H1 (cell line): ENCODE measurements around the gene CNFN. TPM values are rescaled to one million over a fixed set of nuclear protein-coding genes. Genes with fewer than 3 reads are reported as not detected.
A peak's percentile ranks its signal among the peaks of the same experiment; 100 is the strongest.

Experiments used
- CTCF ChIA-PET: fragments of 300-600 bp; sonication (Branson Sonifier 250); formaldehyde crosslinking; loops from one replicate; lab custom pipeline; 2021; ENCODE audit not compliant: partially characterized antibody; lab: Charles Lee
- POLR2A ChIA-PET: fragments of 300-600 bp; sonication (Branson Sonifier 250); formaldehyde crosslinking; loops from one replicate; lab custom pipeline; 2021; ENCODE audit warnings: inconsistent platforms; ENCODE audit not compliant: partially characterized antibody; lab: Charles Lee
- DNase-seq, 2 experiments: peaks; one replicate each; pipeline versions ENCODE4 v3.0.0 to v3.0.0-alpha.2; 2010 to 2022; ENCODE audit warnings: low spot score in 2 of 2, low read depth in 1 of 2, mixed read lengths in 1 of 2
- FAIRE-seq: peaks from 2 replicates; lab custom pipeline; 2011; peaks lifted over from hg19 to GRCh38; lab: Jason Lieb, UNC
- H2AFZ ChIP-seq: 2 replicates; pipeline ENCODE4 v1.8.1; 2012; ENCODE audit warnings: low read length, inconsistent platforms
- H2AK5ac ChIP-seq: 2 replicates; pipeline ENCODE4 v1.6.1; 2013; ENCODE audit warnings: low read depth, low read length
- H2BK120ac ChIP-seq: replicated peaks from 2 replicates; pipeline ENCODE3; 2013; ENCODE audit warnings: low read depth, low read length, inconsistent platforms
- H2BK12ac ChIP-seq: 2 replicates; pipeline ENCODE4 v1.6.1; 2013; ENCODE audit warnings: low read depth, low read length
- H2BK15ac ChIP-seq: 2 replicates; pipeline ENCODE4 v1.6.1; 2013; ENCODE audit warnings: low read length
- H2BK20ac ChIP-seq: 2 replicates; pipeline ENCODE4 v1.6.1; 2013; ENCODE audit warnings: low read length
- H2BK5ac ChIP-seq: 2 replicates; pipeline ENCODE4 v1.6.1; 2013; ENCODE audit warnings: low read depth, low read length
- H3K14ac ChIP-seq: 2 replicates; pipeline ENCODE4 v1.6.1; 2013; ENCODE audit warnings: inconsistent platforms; ENCODE audit not compliant: insufficient read length
- H3K18ac ChIP-seq: 2 replicates; pipeline ENCODE4 v1.6.1; 2013; ENCODE audit warnings: low read length; ENCODE audit errors: extremely low read depth
- H3K23ac ChIP-seq: 2 replicates; pipeline ENCODE4 v1.6.1; 2013; ENCODE audit warnings: inconsistent platforms; ENCODE audit not compliant: insufficient read length
- H3K23me2 ChIP-seq: 2 replicates; pipeline ENCODE4 v1.6.1; 2013; ENCODE audit warnings: low read depth, low read length
- H3K27ac ChIP-seq: 2 replicates; pipeline ENCODE4 v1.6.1; 2011; ENCODE audit warnings: low read depth, low read length, inconsistent platforms
- H3K27me3 ChIP-seq, 4 experiments: replicated peaks in 1 of 4; 1 replicate in 1 of 4; 2 replicates in 3 of 4; pipeline versions ENCODE4 v1.6.1 to v1.8.1; 2011 to 2013; ENCODE audit warnings: low read length in 3 of 4, mild to moderate bottlenecking in 3 of 4, inconsistent platforms in 2 of 4, mixed read lengths in 2 of 4, moderate library complexity in 1 of 4; ENCODE audit not compliant: control insufficient read depth in 3 of 4, insufficient read depth in 3 of 4; ENCODE audit errors: extremely low read depth in 1 of 4
- H3K36me3 ChIP-seq, 4 experiments: 2 replicates each; pipeline versions ENCODE4 v1.6.1 to v1.8.1; 2011 to 2013; ENCODE audit warnings: mild to moderate bottlenecking in 4 of 4, low read length in 3 of 4, moderate library complexity in 2 of 4, control low read depth in 1 of 4, inconsistent platforms in 1 of 4; ENCODE audit not compliant: insufficient read depth in 4 of 4, control insufficient read depth in 2 of 4
- H3K4ac ChIP-seq: replicated peaks from 2 replicates; pipeline ENCODE3; 2013; ENCODE audit warnings: low read length, low read depth, mixed read lengths, inconsistent platforms; ENCODE audit not compliant: insufficient read length
- H3K4me1 ChIP-seq, 4 experiments: replicated peaks in 1 of 4; 1 replicate in 1 of 4; 2 replicates in 3 of 4; pipeline versions ENCODE4 v1.6.1 to v1.8.1; 2011 to 2013; ENCODE audit warnings: low read length in 3 of 4, inconsistent platforms in 2 of 4, mixed read lengths in 1 of 4; ENCODE audit not compliant: insufficient read depth in 4 of 4, control insufficient read depth in 3 of 4
- H3K4me2 ChIP-seq, 2 experiments: 2 replicates each; pipeline versions ENCODE4 v1.6.1 to v1.8.1; 2011 to 2013; ENCODE audit warnings: low read depth in 2 of 2, low read length in 2 of 2, control low read depth in 1 of 2, inconsistent platforms in 1 of 2, mild to moderate bottlenecking in 1 of 2; ENCODE audit not compliant: insufficient read depth in 1 of 2
- H3K4me3 ChIP-seq, 4 experiments: fragments of 200-600, 300-600 bp in 1 of 4; sonication (generic), shearing (Covaris generic), sonication (Bioruptor Twin) in 1 of 4; 2 replicates each; pipeline versions ENCODE4 v1.5.1 to v1.8.1; 2011 to 2016; ENCODE audit warnings: low read length in 4 of 4, low read depth in 3 of 4, control low read depth in 2 of 4, inconsistent platforms in 2 of 4, mild to moderate bottlenecking in 2 of 4, mixed read lengths in 1 of 4, moderate library complexity in 1 of 4; ENCODE audit not compliant: insufficient read depth in 2 of 4; ENCODE audit errors: extremely low read depth in 1 of 4
- H3K56ac ChIP-seq: replicated peaks from 2 replicates; pipeline ENCODE3; 2013; ENCODE audit warnings: low read depth, mild to moderate bottlenecking, mixed read lengths, low read length, inconsistent platforms; ENCODE audit not compliant: insufficient read length
- H3K79me1 ChIP-seq: 2 replicates; pipeline ENCODE4 v1.6.1; 2013; ENCODE audit warnings: low read depth, low read length, control low read depth
- H3K79me2 ChIP-seq, 2 experiments: 2 replicates each; pipeline versions ENCODE4 v1.6.1 to v1.8.1; 2012 to 2013; ENCODE audit warnings: low read length in 2 of 2, mild to moderate bottlenecking in 2 of 2, inconsistent platforms in 1 of 2; ENCODE audit not compliant: insufficient read depth in 2 of 2, control insufficient read depth in 1 of 2
- H3K9ac ChIP-seq, 4 experiments: replicated peaks in 1 of 4; 1 replicate in 1 of 4; 2 replicates in 3 of 4; pipeline versions ENCODE4 v1.6.1 to v1.8.1; 2011 to 2013; ENCODE audit warnings: low read depth in 3 of 4, low read length in 3 of 4, control low read depth in 2 of 4, mild to moderate bottlenecking in 2 of 4, moderate library complexity in 2 of 4, inconsistent platforms in 1 of 4; ENCODE audit errors: extremely low read depth in 1 of 4
- H3K9me3 ChIP-seq, 2 experiments: 2 replicates each; pipeline versions ENCODE4 v1.6.1 to v1.8.1; 2012 to 2013; ENCODE audit warnings: mild to moderate bottlenecking in 2 of 2, moderate library complexity in 2 of 2, control low read depth in 1 of 2, inconsistent platforms in 1 of 2, low read depth in 1 of 2, low read length in 1 of 2, mixed read lengths in 1 of 2; ENCODE audit not compliant: insufficient read depth in 2 of 2
- H4K20me1 ChIP-seq, 2 experiments: replicated peaks in 1 of 2; 2 replicates each; pipeline versions ENCODE3 to v1.8.1; 2011 to 2013; ENCODE audit warnings: inconsistent platforms in 2 of 2, low read length in 2 of 2, mild to moderate bottlenecking in 1 of 2; ENCODE audit not compliant: insufficient read depth in 2 of 2, control insufficient read depth in 1 of 2
- H4K5ac ChIP-seq: 2 replicates; pipeline ENCODE4 v1.6.1; 2013; ENCODE audit warnings: low read length, low read depth, mixed read lengths, inconsistent platforms; ENCODE audit not compliant: insufficient read length
- H4K8ac ChIP-seq: 2 replicates; pipeline ENCODE4 v1.8.0; 2013; ENCODE audit warnings: mild to moderate bottlenecking, moderate library complexity, low read length, inconsistent platforms; ENCODE audit not compliant: insufficient read depth; ENCODE audit errors: extremely low read depth
- H4K91ac ChIP-seq: replicated peaks from 2 replicates; pipeline ENCODE3; 2013; ENCODE audit warnings: low read length, mixed read lengths, inconsistent platforms; ENCODE audit not compliant: insufficient read length
- CTCF ChIP-seq, 3 experiments: IDR thresholded peaks; 1 replicate in 2 of 3; 2 replicates in 1 of 3; pipeline versions ENCODE4 v1.5.1 to v1.6.1; 2011; ENCODE audit warnings: low read length in 3 of 3, mild to moderate bottlenecking in 3 of 3, inconsistent platforms in 2 of 3, low read depth in 1 of 3, moderate library complexity in 1 of 3; ENCODE audit not compliant: insufficient read depth in 1 of 3; ENCODE audit errors: control extremely low read depth in 1 of 3
- FOSL1 ChIP-seq: IDR thresholded peaks from 2 replicates; pipeline ENCODE4 v1.6.1; 2011; ENCODE audit warnings: mild to moderate bottlenecking, low read depth, low read length, moderate library complexity; ENCODE audit not compliant: insufficient read depth
- RAD21 ChIP-seq, 2 experiments: IDR thresholded peaks in 1 of 2; conservative IDR thresholded peaks in 1 of 2; 2 replicates each; pipeline ENCODE4 v1.6.1; 2011; ENCODE audit warnings: low read depth in 2 of 2, low read length in 2 of 2, improper control_type of control experiment in 1 of 2, inconsistent platforms in 1 of 2, mild to moderate bottlenecking in 1 of 2, moderate library complexity in 1 of 2
- SUZ12 ChIP-seq: fragments of 200-600 bp; sonication (generic); IDR thresholded peaks from 2 replicates; pipeline ENCODE4 v1.6.1; 2012; ENCODE audit warnings: mild to moderate bottlenecking, inconsistent platforms, low read length, moderate library complexity, mixed read lengths
- WGBS, 2 experiments: shearing (Covaris generic) in 1 of 2; methylation state at CpG; one replicate each; pipeline versions ENCODE4 v1.1.6 to v1.1.7; 2013 to 2015; ENCODE audit warnings: low lambda C conversion rate in 2 of 2, mixed read lengths in 2 of 2, inconsistent platforms in 1 of 2, low coverage in 1 of 2, missing lambda C conversion rate in 1 of 2; ENCODE audit not compliant: insufficient replicate concordance in 2 of 2, insufficient coverage in 1 of 2, insufficient read length in 1 of 2; ENCODE audit errors: extremely low coverage in 1 of 2, missing lambda C conversion rate in 1 of 2; 5-methylcytosine and 5-hydroxymethylcytosine counted together
- polyA plus RNA-seq, 7 experiments: library from polyadenylated mRNA; depleted of rRNA in 3 of 7; stranded (reverse) in 5 of 7; unstranded in 2 of 7; fragments of >200 nt in 5 of 7; fragments of 200-250 nt in 2 of 7; gene quantifications; 1 replicate in 5 of 7; 2 replicates in 1 of 7; 4 replicates in 1 of 7; pipeline versions ENCODE4 v1.2.1 to v1.2.3, GENCODE V29; 2011 to 2013; ENCODE audit warnings: missing spikeins in 2 of 7, mixed read lengths in 2 of 7
- total RNA-seq: library from RNA; stranded (reverse); fragmentation: NEBNext Ultra II Directional; extraction: Animal tissue kit (Norgen Biotek cat#: 25700); gene quantifications from 2 replicates; pipeline ENCODE4 v1.2.1, GENCODE V29; 2021

CNFN gene
- total and polyA plus RNA-seq, 2 of the 8 experiments (the other 6 are each of a cell fraction or from before 2014, with no cell fraction given), result 8.9 to 31.5 TPM

DNA sequence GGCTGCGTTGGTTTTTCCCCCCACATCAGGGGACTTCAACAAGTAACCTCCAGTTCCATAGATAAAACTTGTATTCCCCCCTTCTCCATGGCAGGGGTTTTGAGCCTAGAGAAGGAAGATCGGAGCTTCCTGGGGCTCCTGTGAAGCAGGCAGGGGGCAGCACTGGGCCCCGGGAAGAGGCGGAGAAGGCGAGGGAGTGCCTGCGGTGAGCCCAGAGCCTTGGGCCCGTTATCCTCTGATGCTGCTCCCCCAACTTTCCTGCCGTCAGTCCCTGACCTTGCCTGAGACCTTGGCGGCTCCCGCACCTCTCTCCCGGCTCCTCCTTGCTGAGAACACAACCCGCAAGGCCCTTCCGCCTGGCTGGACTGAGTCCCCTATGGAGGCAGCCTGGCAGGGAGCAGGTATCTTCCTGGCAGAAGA is 34.6 kb upstream of the CNFN start:
- WGBS, 2 experiments, result 82% methylated on average over 12 of the region's 13 CpGs; no CpG with 5 or more reads in 1 of the 2 experiments
- POLR2A ChIA-PET, result interaction anchor here (0.5 to 3.1 kb wide), 11 partner anchors 9 to 1897 kb away, joined by 3 to 24 read pairs (median 6); no protein-coding TSS in a partner anchor
- Histone ChIP-seq H4K8ac (no peak overlapping the region), H3K4me3 (no peak overlapping the region), H4K20me1 (peaks cover 7 to 14% of the 10 kb centered on the region in 2 experiments), H3K27me3 (peaks cover 13 to 41% (median 36%) of the 10 kb centered on the region in 4 experiments), H3K27ac (no peak overlapping the region)
- peak; percentile 36 to 49 (median 38); a peak in 3 of 4 replicates for TF ChIP-seq CTCF (IDR thresholded peaks at IDR 0.05; ENCODE audit: control extremely low read depth in 1 of 3, insufficient read depth in 1 of 3, low read depth in 1 of 3, low read length in 3 of 3)
- TF ChIP-seq SUZ12, result 0 out of 2 replicates have a peak, but pooled peaks have one; percentile 28
- TF ChIP-seq FOSL1, result no peak
- TF ChIP-seq RAD21 (IDR thresholded peaks at IDR 0.05 in 1 of 2, conservative IDR thresholded peaks at IDR 0.05 in 1 of 2; ENCODE audit: low read depth in 2 of 2, low read length in 2 of 2), result peak in 1 of 2 experiments; percentile 27; a peak in 1 of 4 replicates
- TF ChIP-seq, all 59 proteins: peak for 3
- Histone ChIP-seq H3K4ac (no peak overlapping the region), H4K91ac (no peak overlapping the region), H3K23ac (no peak overlapping the region), H2BK12ac (no peak overlapping the region), H3K4me2 (0 out of 4 replicates have a peak overlapping the region, but pooled peaks of 1 of the 2 experiments have one; percentile 4), H2AFZ (no peak overlapping the region), H3K14ac (no peak overlapping the region), H2BK120ac (no peak overlapping the region), H3K56ac (no peak overlapping the region), H3K79me2 (no peaks in the 10 kb centered on the region), H2BK5ac (no peak overlapping the region), H3K9ac (no peak overlapping the region), H2BK15ac (peak overlapping the region; percentile 65; the same call in 1 of the 2 replicates), H3K9me3 (peaks cover 4 to 9% of the 10 kb centered on the region in 2 experiments), H3K4me1 (peaks cover 0 to 13% (median 4%) of the 10 kb centered on the region in 4 experiments; a peak in 5 of 7 replicates), H3K79me1 (no peaks in the 10 kb centered on the region), H3K36me3 (no peaks in the 10 kb centered on the region), H2BK20ac (no peak overlapping the region; the same call in 1 of the 2 replicates), H3K18ac (0 out of 2 replicates have a peak overlapping the region, but pooled peaks have one; percentile 55), H4K5ac (no peak overlapping the region), H3K23me2 (peaks cover 7% of the 10 kb centered on the region; the same call in 1 of the 2 replicates), H2AK5ac (no peak overlapping the region)
- DNase-seq, result peak in 1 of 2 experiments; percentile 63
- CTCF ChIA-PET, result interaction anchor here (0.8 to 10.3 kb wide), 11 partner anchors 11 to 285 kb away, joined by 3 to 101 read pairs (median 3); partner anchors contain the start of gene CXCL17
- no peak for FAIRE-seq
